ENCODE data around the gene PWWP2B. TPM values are rescaled to one million over a fixed set of nuclear protein-coding genes. Genes with fewer than 3 reads are reported as not detected.
"Not testable (repeated sequence)": the region's sequence is repeated elsewhere in the genome, so short reads cannot be mapped to it uniquely, and the experiment has no call there.

The PWWP2B gene
- total RNA-seq, 4 donors from 2014 or later = 14.5 to 35.4 (median 27.3) TPM

DNA sequence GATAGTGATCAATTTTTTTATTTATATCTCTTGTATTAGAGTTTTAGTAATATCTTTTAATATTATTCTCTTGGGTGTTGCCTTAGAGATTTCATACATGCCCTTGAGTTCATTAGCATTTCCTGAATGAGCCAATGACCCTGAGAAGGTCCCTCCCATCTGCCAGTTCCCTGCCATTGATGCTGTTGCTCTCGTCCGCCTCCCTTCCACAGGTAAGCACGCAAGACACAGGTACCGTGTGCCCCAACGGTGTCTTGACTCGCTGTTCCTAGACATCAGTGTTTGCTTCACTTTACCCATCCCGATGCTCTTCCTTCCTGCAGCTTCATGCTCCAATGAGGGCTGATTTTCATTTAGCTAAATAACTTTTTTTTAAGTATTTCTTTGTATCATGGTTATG is 19.7 kb upstream of the PWWP2B start:
- no peak overlapping the region for H3K27ac ChIP-seq
- TF ChIP-seq, protein P1, sequence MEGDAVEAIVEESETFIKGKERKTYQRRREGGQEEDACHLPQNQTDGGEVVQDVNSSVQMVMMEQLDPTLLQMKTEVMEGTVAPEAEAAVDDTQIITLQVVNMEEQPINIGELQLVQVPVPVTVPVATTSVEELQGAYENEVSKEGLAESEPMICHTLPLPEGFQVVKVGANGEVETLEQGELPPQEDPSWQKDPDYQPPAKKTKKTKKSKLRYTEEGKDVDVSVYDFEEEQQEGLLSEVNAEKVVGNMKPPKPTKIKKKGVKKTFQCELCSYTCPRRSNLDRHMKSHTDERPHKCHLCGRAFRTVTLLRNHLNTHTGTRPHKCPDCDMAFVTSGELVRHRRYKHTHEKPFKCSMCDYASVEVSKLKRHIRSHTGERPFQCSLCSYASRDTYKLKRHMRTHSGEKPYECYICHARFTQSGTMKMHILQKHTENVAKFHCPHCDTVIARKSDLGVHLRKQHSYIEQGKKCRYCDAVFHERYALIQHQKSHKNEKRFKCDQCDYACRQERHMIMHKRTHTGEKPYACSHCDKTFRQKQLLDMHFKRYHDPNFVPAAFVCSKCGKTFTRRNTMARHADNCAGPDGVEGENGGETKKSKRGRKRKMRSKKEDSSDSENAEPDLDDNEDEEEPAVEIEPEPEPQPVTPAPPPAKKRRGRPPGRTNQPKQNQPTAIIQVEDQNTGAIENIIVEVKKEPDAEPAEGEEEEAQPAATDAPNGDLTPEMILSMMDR (IDR thresholded peaks at IDR 0.05) = no peak
- no peak for TF ChIP-seq POLR2A (IDR thresholded peaks at IDR 0.05)
- H3K4me3 ChIP-seq (replicated peaks in 1 of 3) = no peak overlapping the region
- no peaks in the 10 kb centered on the region for H3K9me3 ChIP-seq
- 95 to 97% methylated on average over 7 of the region's 7 CpGs for WGBS, 2 donors
- no peaks in the 10 kb centered on the region for H3K4me1 ChIP-seq
- no peaks in the 10 kb centered on the region for H3K27me3 ChIP-seq
- no peaks in the 10 kb centered on the region for H3K36me3 ChIP-seq
- intact Hi-C loops (cut with DNase I) = no loop called here
- DNase-seq = no peak

DNA sequence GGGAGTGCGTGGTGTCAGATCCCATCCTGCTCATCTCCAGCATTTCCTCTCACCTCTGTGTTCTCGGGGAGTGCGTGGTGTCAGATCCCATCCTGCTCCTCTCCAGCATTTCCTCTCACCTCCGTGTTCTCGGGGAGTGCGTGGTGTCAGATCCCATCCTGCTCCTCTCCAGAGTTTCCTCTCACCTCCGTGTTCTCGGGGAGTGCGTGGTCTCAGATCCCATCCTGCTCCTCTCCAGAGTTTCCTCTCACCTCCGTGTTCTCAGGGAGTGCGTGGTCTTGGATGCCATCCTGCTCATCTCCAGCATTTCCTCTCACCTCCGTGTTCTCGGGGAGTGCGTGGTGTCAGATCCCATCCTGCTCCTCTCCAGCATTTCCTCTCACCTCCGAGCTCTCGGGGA is 18.0 kb upstream of the PWWP2B start:
- WGBS, 2 donors = 80 to 84% methylated on average over 15 to 16 of the region's 16 CpGs
- intact Hi-C loops (cut with DNase I); H3K4me1 ChIP-seq; DNase-seq; H3K9me3 ChIP-seq; H3K27ac ChIP-seq; H3K27me3 ChIP-seq; H3K4me3 ChIP-seq (replicated peaks in 1 of 3); H3K36me3 ChIP-seq: not testable (repeated sequence)

DNA sequence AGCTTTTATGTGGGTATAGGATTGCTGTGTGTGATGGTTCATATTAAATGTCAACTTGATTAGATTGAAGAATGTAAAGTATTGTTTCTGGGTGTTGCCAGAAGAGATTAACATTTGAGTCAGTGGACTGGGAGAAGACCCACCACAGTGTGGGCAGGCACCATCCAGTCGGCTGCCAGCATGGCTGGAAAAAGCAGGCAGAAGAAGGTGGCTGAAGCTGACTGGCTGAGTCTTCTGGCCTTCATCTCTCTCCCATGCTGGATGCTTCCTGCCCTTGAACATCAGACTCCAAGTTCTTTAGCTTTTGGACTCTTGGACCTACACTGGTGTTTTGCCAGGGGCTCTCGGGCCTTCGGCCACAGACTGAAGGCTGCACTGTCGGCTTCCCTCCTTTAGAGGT is 16.0 kb upstream of the PWWP2B start:
- WGBS, 2 donors = 90 to 94% methylated on average over 4 of the region's 4 CpGs
- H3K4me1 ChIP-seq; DNase-seq; H3K27ac ChIP-seq; H3K36me3 ChIP-seq; H3K9me3 ChIP-seq; H3K4me3 ChIP-seq (replicated peaks in 1 of 3); H3K27me3 ChIP-seq; intact Hi-C loops (cut with DNase I): not testable (repeated sequence)

DNA sequence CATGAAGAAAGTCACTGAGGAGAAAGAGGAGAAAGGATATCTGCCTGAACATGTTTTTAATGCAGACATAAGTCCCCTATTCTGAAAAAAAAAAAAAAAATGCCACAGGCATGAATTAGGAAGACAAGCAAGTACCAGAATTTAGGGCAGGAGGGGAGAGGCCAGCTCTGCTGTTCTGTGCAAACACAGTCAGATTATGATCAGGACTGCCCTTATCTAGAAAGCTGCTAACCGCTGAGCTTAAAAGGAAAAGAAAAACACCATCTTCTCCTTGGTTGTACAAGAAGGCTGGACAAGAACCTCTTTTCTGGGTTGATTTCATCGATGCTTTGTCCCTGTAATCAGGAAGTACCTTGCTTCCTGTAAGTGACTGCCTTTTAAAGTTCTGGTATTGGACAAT is 15.3 kb upstream of the PWWP2B start:
- Histone ChIP-seq H3K4me3 (replicated peaks in 1 of 3) (no peak overlapping the region), H3K27me3 (no peaks in the 10 kb centered on the region), H3K27ac (no peak overlapping the region), H3K36me3 (no peaks in the 10 kb centered on the region), H3K9me3 (no peaks in the 10 kb centered on the region), H3K4me1 (no peaks in the 10 kb centered on the region)
- TF ChIP-seq, protein P1 (IDR thresholded peaks at IDR 0.05) = no peak
- no peak for TF ChIP-seq POLR2A (IDR thresholded peaks at IDR 0.05)
- intact Hi-C loops (cut with DNase I) = no loop called here
- no peak for DNase-seq
- 43 to 46% methylated on average over 2 of the region's 2 CpGs for WGBS, 2 donors

DNA sequence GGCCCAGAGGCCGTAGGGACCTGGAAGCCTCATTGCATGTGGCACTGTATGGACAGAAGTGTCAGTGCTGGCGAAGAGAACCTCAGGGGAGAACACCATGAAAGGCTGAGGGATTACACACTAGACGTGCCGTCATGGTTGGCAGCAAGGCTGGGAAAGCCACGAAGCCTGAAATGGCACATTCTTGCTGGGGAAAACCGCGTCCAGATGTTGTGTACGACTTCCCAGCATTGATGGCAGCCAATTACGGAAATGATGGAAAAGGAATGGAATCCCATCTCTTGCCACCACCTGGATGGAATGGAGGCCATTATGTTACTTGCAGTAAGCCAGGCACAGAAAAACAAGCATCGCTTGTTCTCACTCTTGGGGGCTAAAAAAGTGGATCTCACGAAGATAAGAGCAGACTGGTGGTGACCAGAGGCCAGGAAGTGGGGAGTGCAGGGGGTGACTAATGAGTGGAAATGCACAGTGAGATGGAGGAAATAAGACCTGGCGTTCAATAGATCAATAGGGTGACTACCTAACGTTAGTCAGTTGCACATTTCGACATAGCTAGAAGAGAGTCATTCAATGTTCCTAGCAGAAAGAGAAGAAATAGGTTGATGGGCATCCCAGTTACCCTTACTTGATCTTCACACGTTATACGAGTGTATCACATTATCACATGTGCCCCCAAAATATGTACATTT is 14.6 kb upstream of the PWWP2B start:
- TF ChIP-seq, protein P1 (IDR thresholded peaks at IDR 0.05) = no peak
- no peaks in the 10 kb centered on the region for H3K9me3 ChIP-seq
- intact Hi-C loops (cut with DNase I) = no loop called here
- H3K4me3 ChIP-seq (replicated peaks in 1 of 3) = no peak overlapping the region
- no peak for DNase-seq
- H3K36me3 ChIP-seq = no peaks in the 10 kb centered on the region
- WGBS, 2 donors = 85 to 90% methylated on average over 16 of the region's 16 CpGs
- no peak overlapping the region for H3K27ac ChIP-seq
- H3K27me3 ChIP-seq = no peaks in the 10 kb centered on the region
- H3K4me1 ChIP-seq = no peaks in the 10 kb centered on the region

DNA sequence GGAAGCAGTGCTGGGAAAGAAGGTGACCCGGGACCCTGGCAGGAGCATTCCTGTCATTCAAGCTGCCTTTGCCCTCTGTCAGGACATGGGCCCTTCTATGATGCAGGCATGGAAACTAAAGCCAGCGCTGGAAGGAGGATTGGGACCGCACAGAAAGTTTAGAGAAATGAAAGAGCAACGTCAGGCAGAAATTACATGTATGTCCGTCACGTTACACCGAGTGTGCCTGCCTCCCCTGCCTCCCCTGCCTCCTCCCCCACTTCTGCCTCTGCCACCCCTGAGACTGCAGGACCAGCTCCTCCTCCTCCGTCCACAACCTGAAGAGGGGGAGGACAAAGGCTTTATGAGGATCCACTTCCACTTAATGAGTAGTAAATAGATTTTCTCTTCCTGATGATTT is 13.9 kb upstream of the PWWP2B start:
- no peaks in the 10 kb centered on the region for H3K27me3 ChIP-seq
- no peaks in the 10 kb centered on the region for H3K36me3 ChIP-seq
- no peak overlapping the region for H3K27ac ChIP-seq
- H3K4me1 ChIP-seq = no peaks in the 10 kb centered on the region
- 75 to 83% methylated on average over 8 of the region's 8 CpGs for WGBS, 2 donors
- H3K4me3 ChIP-seq (replicated peaks in 1 of 3) = no peak overlapping the region
- intact Hi-C loops (cut with DNase I) = no loop called here
- TF ChIP-seq, protein P1 (IDR thresholded peaks at IDR 0.05) = no peak
- no peak for TF ChIP-seq POLR2A (IDR thresholded peaks at IDR 0.05)
- H3K9me3 ChIP-seq = no peaks in the 10 kb centered on the region
- no peak for DNase-seq
